GM12875 (cell line): ENCODE data around the gene TULP4.
"Not testable (repeated sequence)": the region's sequence is repeated elsewhere in the genome, so short reads cannot be mapped to it uniquely, and the experiment has no call there.

Experiments used
- H3K4me3 ChIP-seq: one replicate; pipeline ENCODE4 v1.5.1; 2011; ENCODE audit warnings: low read depth, low read length, control low read depth
- TF ChIP-seq, protein P1 (sequence below): IDR thresholded peaks from 2 replicates; pipeline ENCODE4 v1.5.1; 2011; ENCODE audit warnings: low read depth, mild to moderate bottlenecking, control low read depth, inconsistent platforms, low read length, moderate library complexity, borderline replicate concordance; ENCODE audit not compliant: insufficient read depth

TULP4 gene

DNA sequence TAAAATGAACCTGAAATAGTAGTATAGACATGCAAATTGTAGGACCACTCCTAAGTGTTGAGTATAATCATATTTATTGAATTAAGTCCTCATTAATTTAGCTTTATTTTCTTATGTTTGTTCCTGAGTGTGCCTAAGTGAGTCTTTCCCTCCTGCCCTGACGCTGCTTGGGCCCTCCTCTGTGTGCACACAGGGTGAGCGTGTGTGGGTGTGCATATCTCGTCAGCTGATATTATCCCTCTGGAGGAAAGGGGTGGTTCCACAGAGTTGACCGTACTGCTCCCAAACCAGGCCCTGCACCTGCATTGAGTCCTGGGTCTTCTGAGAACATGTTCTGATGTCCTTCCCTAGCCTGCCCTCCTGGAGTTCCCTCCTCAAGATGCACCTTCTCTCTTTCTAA lies 28.0 kb downstream of the TULP4 start:
- TF ChIP-seq, protein P1, sequence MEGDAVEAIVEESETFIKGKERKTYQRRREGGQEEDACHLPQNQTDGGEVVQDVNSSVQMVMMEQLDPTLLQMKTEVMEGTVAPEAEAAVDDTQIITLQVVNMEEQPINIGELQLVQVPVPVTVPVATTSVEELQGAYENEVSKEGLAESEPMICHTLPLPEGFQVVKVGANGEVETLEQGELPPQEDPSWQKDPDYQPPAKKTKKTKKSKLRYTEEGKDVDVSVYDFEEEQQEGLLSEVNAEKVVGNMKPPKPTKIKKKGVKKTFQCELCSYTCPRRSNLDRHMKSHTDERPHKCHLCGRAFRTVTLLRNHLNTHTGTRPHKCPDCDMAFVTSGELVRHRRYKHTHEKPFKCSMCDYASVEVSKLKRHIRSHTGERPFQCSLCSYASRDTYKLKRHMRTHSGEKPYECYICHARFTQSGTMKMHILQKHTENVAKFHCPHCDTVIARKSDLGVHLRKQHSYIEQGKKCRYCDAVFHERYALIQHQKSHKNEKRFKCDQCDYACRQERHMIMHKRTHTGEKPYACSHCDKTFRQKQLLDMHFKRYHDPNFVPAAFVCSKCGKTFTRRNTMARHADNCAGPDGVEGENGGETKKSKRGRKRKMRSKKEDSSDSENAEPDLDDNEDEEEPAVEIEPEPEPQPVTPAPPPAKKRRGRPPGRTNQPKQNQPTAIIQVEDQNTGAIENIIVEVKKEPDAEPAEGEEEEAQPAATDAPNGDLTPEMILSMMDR: no peak
- no peak overlapping the region for H3K4me3 ChIP-seq

DNA sequence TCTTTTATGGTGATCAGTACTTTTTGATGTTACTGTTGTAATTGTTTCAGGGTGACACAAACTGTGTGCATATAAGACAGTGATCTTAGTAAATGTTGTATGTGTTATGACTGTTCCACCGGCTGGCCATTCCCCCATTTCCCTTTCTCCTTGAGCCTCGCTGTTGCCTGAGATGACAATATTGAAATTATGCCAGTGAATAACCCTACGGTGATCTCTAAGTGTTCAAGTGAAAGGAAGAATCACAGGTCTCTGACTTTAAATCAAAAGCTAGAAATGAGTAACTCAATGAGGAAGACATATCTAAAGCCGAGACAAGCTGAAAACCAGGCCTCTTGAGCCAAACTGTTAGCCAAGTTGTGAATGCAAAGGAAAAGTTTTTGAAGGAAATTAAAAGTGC lies 32.3 kb downstream of the TULP4 start:
- TF ChIP-seq, protein P1: no peak
- H3K4me3 ChIP-seq: no peak overlapping the region

DNA sequence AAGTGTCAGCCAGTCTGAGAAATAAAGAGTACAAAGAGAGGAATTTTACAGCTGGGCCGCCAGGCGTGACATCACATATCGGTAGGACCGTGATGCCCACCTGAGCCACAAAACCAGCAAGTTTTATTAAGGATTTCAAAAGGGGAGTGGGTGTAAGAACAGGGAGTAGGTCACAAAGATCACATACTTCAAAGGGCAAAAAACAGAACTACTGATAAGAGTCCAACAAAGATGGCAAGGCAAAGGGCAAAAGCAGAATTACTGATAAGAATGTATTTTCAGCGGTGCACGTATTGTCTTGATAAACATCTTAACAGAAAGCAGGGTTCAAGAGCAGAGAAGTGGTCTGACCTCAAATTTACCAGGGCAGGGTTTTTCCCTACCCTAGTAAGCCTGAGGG lies 33.2 kb downstream of the TULP4 start:
- not testable (repeated sequence) for H3K4me3 ChIP-seq

DNA sequence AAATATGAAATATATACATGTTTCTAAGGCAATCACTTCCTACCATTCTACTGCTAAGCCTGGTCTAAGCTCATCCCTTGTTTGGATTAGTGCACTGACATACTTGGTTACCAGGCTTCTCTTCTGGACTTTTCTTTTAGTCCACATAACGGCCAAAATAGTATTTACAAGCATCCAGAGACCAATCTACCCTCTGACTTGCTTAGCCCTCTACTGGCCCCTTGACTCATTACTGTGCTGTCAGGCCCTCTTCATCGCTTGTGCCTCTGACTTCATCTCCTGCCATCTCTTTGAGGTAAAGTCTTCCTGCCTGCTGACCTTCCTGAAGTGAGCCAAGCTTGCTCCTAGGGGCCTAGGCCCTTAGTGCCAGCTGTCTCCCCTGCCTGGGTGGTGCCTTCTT lies 35.1 kb downstream of the TULP4 start:
- no peak overlapping the region for H3K4me3 ChIP-seq
- TF ChIP-seq, protein P1: no peak

DNA sequence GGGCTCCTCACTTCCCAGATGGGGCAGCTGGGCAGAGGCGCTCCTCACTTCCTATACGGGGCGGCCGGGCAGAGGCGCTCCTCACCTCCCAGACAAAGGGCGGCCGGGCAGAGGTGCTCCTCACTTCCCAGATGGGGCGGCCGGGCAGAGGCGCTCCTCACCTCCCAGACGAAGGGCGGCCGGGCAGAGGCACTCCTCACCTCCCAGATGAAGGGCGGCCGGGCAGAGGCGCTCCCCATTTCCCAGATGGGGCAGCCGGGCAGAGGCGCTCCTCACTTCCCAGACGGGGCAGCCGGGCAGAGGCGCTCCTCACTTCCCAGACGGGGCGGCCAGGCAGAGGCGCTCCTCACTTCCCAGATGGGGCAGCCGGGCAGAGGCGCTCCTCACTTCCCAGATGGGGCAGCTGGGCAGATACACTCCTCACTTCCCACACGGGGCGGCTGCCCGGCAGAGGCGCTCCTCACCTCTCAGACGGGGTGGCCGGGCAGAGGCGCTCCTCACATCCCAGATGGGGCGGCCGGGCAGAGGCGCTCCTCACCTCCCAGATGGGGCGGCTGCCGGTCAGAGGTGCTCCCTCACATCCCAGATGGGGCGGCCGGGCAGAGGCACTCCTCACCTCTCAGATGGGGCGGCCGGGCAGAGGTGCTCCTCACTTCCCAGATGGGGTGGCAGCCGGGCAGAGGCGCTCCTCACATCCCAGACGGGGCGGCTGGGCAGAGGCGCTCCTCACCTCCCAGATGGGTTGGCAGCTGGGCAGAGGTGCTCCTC lies 36.7 kb downstream of the TULP4 start:
- H3K4me3 ChIP-seq: not testable (repeated sequence)

DNA sequence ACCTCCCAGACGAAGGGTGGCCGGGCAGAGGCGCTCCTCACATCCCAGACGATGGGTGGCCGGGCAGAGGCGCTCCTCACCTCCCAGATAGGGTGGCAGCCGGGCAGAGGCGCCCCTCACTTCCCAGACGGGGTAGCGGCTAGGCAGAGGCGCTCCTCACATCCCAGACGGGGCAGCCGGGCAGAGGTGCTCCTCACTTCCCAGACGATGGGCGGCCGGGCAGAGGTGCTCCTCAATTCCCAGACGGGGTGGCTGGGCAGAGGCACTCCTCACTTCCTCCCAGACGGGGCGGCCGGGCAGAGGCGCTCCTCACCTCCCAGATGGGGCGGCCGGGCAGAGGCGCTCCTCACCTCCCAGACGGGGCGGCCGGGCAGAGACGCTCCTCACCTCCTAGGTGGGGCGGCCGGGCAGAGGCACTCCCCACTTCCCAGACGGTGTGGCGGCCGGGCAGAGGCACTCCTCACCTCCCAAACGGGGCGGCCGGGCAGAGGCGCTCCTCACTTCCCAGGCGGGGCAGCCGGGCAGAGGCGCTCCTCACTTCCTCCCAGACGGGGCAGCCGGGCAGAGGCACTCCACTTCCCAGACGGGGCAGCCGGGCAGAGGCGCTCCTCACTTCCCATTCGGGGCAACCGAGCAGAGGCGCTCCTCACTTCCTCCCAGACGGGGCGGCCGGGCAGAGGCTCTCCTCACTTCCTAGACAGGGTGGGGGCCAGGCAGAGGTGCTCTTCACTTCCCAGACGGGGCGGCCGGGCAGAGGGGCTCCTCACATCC lies 37.4 kb downstream of the TULP4 start:
- H3K4me3 ChIP-seq: not testable (repeated sequence)

DNA sequence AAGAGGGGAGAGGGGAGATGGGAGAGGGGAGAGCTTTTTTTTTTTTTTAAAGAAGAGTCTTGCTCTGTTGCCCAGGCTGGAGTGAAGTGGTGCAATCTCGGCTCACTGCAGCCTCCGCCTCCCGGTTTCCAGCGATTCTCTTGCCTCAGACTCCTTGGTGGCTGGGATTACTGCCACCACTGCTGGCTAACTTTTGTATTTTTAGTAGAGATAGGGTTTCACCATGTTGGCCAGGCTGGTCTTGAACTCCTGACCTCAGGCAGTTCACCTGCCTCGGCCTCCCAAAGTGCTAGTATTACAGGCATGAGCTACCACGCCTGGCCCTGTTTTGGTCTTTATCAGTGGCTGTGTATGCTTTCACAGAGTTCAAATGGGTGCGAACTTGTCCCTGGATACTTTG lies 38.5 kb downstream of the TULP4 start:
- not testable (repeated sequence) for H3K4me3 ChIP-seq

DNA sequence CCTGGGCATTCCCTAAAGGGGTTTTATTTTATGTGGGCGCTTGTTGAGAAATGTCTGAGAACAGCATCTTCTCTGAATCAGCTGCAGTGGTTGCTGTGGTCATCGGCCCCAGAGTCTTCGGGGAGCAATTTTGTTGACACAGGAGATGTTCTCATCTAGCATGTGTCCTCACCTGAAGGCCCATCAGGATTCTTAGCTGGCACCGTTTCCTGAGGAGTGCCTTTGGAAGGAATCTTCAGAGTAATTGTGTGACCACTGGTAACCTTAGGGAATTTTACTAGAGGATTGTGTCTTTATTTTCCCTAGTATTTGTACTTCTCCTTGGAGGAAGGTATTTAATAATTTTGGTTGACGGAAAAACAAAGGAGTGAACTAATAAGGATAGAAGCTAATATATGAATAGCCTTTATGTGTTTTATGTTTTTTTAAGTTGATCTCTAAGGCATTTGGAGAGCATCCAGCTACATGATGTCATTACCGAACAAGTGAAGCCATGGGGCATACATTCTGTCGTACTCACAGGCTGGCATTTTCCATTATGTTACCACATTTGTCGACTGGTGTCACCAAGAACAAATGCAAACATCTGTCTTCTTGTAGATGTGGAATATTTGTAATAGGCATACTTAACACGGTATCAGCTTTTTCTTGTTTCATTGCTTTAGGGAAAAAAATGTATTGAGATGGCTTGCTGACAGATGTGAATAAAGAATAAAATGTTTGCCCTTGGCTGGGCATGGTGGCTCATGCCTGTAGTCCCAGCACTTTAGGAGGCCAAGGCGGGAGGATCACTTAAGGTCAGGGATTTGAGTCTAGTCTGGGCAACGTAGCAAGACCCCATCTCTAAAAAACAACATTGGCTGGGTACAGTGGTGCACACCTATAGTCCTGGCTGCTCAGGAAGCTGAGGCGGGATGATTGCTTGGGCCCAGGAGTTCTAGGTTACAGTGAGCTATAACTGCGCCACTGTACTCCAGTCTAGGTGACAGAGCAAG lies 41.9 kb downstream of the TULP4 start:
- TF ChIP-seq, protein P1: no peak
- no peak overlapping the region for H3K4me3 ChIP-seq
